Activated naive CD8-positive, alpha-beta T cell treated with anti-CD3 and anti-CD28 coated beads, Interleukin-2, amount 50 U/mL, for 16 hours (primary cell): ENCODE measurements around the gene CLPSL1.

Experiments used
- DNase-seq: peaks from one replicate; pipeline ENCODE4 v3.0.0-alpha.2; 2020; ENCODE audit warnings: low read depth, low spot score

CLPSL1 gene

GRCh38 chr6:35795453-35796071 is 14.7 kb downstream of the CLPSL1 start:
- no peak for DNase-seq

GRCh38 chr6:35796236-35796635 is 15.4 kb downstream of the CLPSL1 start:
- DNase-seq = no peak

GRCh38 chr6:35797837-35798526 is 17.2 kb downstream of the CLPSL1 start:
- DNase-seq = no peak

- DNase-seq = no peak
Observed at GRCh38 chr6:35798706-35799105, 17.9 kb downstream of the CLPSL1 start.

- no peak for DNase-seq
Observed at GRCh38 chr6:35801148-35801547, 20.3 kb downstream of the CLPSL1 start.

- DNase-seq = no peak
Observed at GRCh38 chr6:35804996-35805736, 24.3 kb downstream of the CLPSL1 start, which contains the start of gene LHFPL5. Gene LHFPL5 (plus strand): TSS chr6:35805352. CDS start chr6:35805671, 319 bp downstream.

GRCh38 chr6:35808688-35809087 is 27.9 kb downstream of the CLPSL1 start:
- no peak for DNase-seq

- DNase-seq = no peak
Observed at GRCh38 chr6:35809809-35810208, 29.0 kb downstream of the CLPSL1 start.

GRCh38 chr6:35810971-35811698 is 30.3 kb downstream of the CLPSL1 start:
- DNase-seq = no peak

- DNase-seq = no peak
Observed at GRCh38 chr6:35811699-35811995, 30.8 kb downstream of the CLPSL1 start.

GRCh38 chr6:35817515-35817914 is 36.7 kb downstream of the CLPSL1 start:
- DNase-seq = no peak

GRCh38 chr6:35823601-35824000 is 42.8 kb downstream of the CLPSL1 start:
- DNase-seq = no peak

- DNase-seq = no peak
Observed at GRCh38 chr6:35824552-35825192, 43.9 kb downstream of the CLPSL1 start.

- no peak for DNase-seq
Observed at GRCh38 chr6:35829306-35829705, 48.5 kb downstream of the CLPSL1 start.

- DNase-seq = no peak
Observed at GRCh38 chr6:35831257-35832007, 50.6 kb downstream of the CLPSL1 start.

GRCh38 chr6:35833536-35833935 is 52.7 kb downstream of the CLPSL1 start:
- DNase-seq = no peak
